GM23338 (cell line): ENCODE data around the gene DDX41. TPM values are rescaled to one million over a fixed set of nuclear protein-coding genes. Genes with fewer than 3 reads are reported as not detected.
"Not testable (repeated sequence)": the region's sequence is repeated elsewhere in the genome, so short reads cannot be mapped to it uniquely, and the experiment has no call there.

ENCODE experiments used
- ATAC-seq: fragments of 200-7000 bp; cut with Tn5 transposase; 3 replicates; pipeline ENCODE4 v1.9.1; 2020
- DNase-seq: peaks from one replicate; pipeline ENCODE4 v3.0.0-alpha.2; 2015; ENCODE audit warnings: low spot score
- H2AFZ ChIP-seq: fragments of 200-600 bp; sonication (generic); 2 replicates; pipeline ENCODE4 v1.8.0; 2016; ENCODE audit warnings: antibody characterized with exemption, mild to moderate bottlenecking, moderate library complexity
- H3F3A ChIP-seq: fragments of 200-600 bp; sonication (generic); replicated peaks from 2 replicates; pipeline ENCODE4 v1.8.0; 2017; ENCODE audit warnings: antibody characterized with exemption, mixed run types, low read depth
- H3K27ac ChIP-seq: fragments of 200-600 bp; sonication (generic); 2 replicates; pipeline ENCODE4 v1.6.1; 2016; ENCODE audit warnings: low read depth
- H3K27me3 ChIP-seq: fragments of 200-600 bp; sonication (generic); 2 replicates; pipeline ENCODE4 v1.8.0; 2016; ENCODE audit warnings: mild to moderate bottlenecking, mixed run types, moderate library complexity; ENCODE audit not compliant: insufficient read depth
- H3K36me3 ChIP-seq: fragments of 200-600 bp; sonication (generic); 2 replicates; pipeline ENCODE4 v1.8.0; 2016; ENCODE audit warnings: mild to moderate bottlenecking; ENCODE audit not compliant: insufficient read depth
- H3K4me1 ChIP-seq: fragments of 200-600 bp; sonication (generic); 2 replicates; pipeline ENCODE4 v1.8.0; 2016; ENCODE audit warnings: mild to moderate bottlenecking, moderate library complexity; ENCODE audit not compliant: insufficient read depth
- H3K4me2 ChIP-seq: fragments of 200-600 bp; sonication (generic); 2 replicates; pipeline ENCODE4 v1.7.1; 2017; ENCODE audit warnings: mixed run types
- H3K4me3 ChIP-seq: fragments of 200-600 bp; sonication (generic); 2 replicates; pipeline ENCODE4 v1.6.1; 2016; ENCODE audit warnings: mixed run types
- H3K79me2 ChIP-seq: fragments of 200-600 bp; sonication (generic); replicated peaks from 2 replicates; pipeline ENCODE4 v1.8.0; 2017; ENCODE audit warnings: mild to moderate bottlenecking; ENCODE audit not compliant: insufficient read depth
- H3K9me2 ChIP-seq: fragments of 200-600 bp; sonication (generic); 2 replicates; pipeline ENCODE4 v1.8.0; 2017; ENCODE audit not compliant: insufficient read depth
- H4K20me1 ChIP-seq: fragments of 200-600 bp; sonication (generic); replicated peaks from 2 replicates; pipeline ENCODE4 v1.8.0; 2017; ENCODE audit warnings: mild to moderate bottlenecking; ENCODE audit not compliant: insufficient read depth
- H3K27ac Mint-ChIP-seq: 2 replicates; pipeline ENCODE4 v1.8.0; 2020; ENCODE audit warnings: inconsistent platforms, mild to moderate bottlenecking, moderate library complexity, mixed read lengths
- H3K27me3 Mint-ChIP-seq: 3 replicates; pipeline ENCODE4 v1.8.0; 2022; ENCODE audit warnings: low read depth, mild to moderate bottlenecking, moderate library complexity, mixed read lengths, inconsistent platforms; ENCODE audit not compliant: insufficient read depth, poor library complexity
- H3K36me3 Mint-ChIP-seq: 3 replicates; pipeline ENCODE4 v1.8.0; 2021; ENCODE audit warnings: low read depth, mild to moderate bottlenecking, inconsistent platforms, moderate library complexity, mixed read lengths
- H3K4me1 Mint-ChIP-seq: 3 replicates; pipeline ENCODE4 v1.8.0; 2020; ENCODE audit warnings: mild to moderate bottlenecking, inconsistent platforms, mixed read lengths
- H3K4me3 Mint-ChIP-seq: 3 replicates; pipeline ENCODE4 v1.8.0; 2021; ENCODE audit warnings: moderate library complexity, mild to moderate bottlenecking, inconsistent platforms, mixed read lengths
- H3K9me3 Mint-ChIP-seq: 3 replicates; pipeline ENCODE4 v1.8.0; 2020; ENCODE audit warnings: moderate library complexity, mild to moderate bottlenecking, inconsistent platforms, mixed read lengths
- CTCF ChIP-seq, 2 experiments: fragments of 200-600 bp in 1 of 2; sonication (generic) in 1 of 2; conservative IDR thresholded peaks; 2 replicates each; pipeline versions ENCODE4 v1.5.1 to v1.6.1; 2016 to 2017; ENCODE audit warnings: antibody characterized with exemption in 2 of 2, low read depth in 2 of 2, mild to moderate bottlenecking in 2 of 2, moderate library complexity in 1 of 2
- NANOG ChIP-seq: IDR thresholded peaks from 2 replicates; pipeline ENCODE4 v1.6.1; 2016; ENCODE audit warnings: antibody characterized with exemption, borderline replicate concordance
- POLR2AphosphoS5 ChIP-seq: IDR thresholded peaks from 2 replicates; pipeline ENCODE4 v1.6.1; 2016; ENCODE audit warnings: antibody characterized with exemption, low read depth
- ZNF462 ChIP-seq: fragments of 250-450 bp; sonication (Bioruptor Pico); IDR thresholded peaks from 2 replicates; pipeline ENCODE4 v1.5.0; 2020; ENCODE audit warnings: mild to moderate bottlenecking, moderate library complexity
- polyA plus RNA-seq: library from polyadenylated mRNA; unstranded; fragments of >200 nt; fragmentation: Nextera tagmentation; extraction: Ambion mirVana; gene quantifications from 2 replicates; pipeline ENCODE4 v1.2.1, GENCODE V29; 2016
- total RNA-seq: library from RNA; depleted of rRNA; stranded (reverse); fragments of >200 nt; shearing (Covaris generic); gene quantifications from 2 replicates; pipeline ENCODE4 v1.2.3, GENCODE V29; 2014

Gene DDX41
- total and polyA plus RNA-seq, 2 experiments from 2014 or later = 67.1 to 139 TPM

- not testable (repeated sequence) for H3K27ac ChIP-seq, H2AFZ ChIP-seq, DNase-seq, H3K9me2 ChIP-seq, H3K4me3 Mint-ChIP-seq, H3K4me1 Mint-ChIP-seq, H3K4me1 ChIP-seq, H4K20me1 ChIP-seq, H3K27ac Mint-ChIP-seq, H3K4me3 ChIP-seq, H3K9me3 Mint-ChIP-seq, H3F3A ChIP-seq, ATAC-seq, H3K27me3 ChIP-seq, H3K4me2 ChIP-seq, H3K79me2 ChIP-seq
- peaks cover 28% of the 10 kb centered on the region for H3K27me3 Mint-ChIP-seq
- peaks cover 14% of the 10 kb centered on the region for H3K36me3 ChIP-seq
- peaks cover 77% of the 10 kb centered on the region for H3K36me3 Mint-ChIP-seq
Measured at GRCh38 chr5:177485753-177486152, 31.0 kb downstream of the DDX41 start.

- Histone ChIP-seq H3K4me1 (no peaks in the 10 kb centered on the region), H3K9me2 (no peaks in the 10 kb centered on the region), H4K20me1 (no peaks in the 10 kb centered on the region; the same call in 1 of the 2 replicates), H3K27me3 (no peaks in the 10 kb centered on the region), H2AFZ (no peak overlapping the region), H3K36me3 (peaks cover 14% of the 10 kb centered on the region), H3K27ac (no peak overlapping the region), H3K4me2 (no peak overlapping the region), H3F3A (0 out of 2 replicates have a peak, but pooled peaks cover 4% of the 10 kb centered on the region), H3K79me2 (no peaks in the 10 kb centered on the region), H3K4me3 (no peak overlapping the region)
- TF ChIP-seq CTCF (conservative IDR thresholded peaks at IDR 0.05; ENCODE audit: low read depth in 2 of 2) (peak in 1 of 2 experiments; percentile 24; a peak in 2 of 4 replicates), ZNF462 (CRISPR knock-in tag) (no peak), POLR2AphosphoS5 (0 out of 2 replicates have a peak, but pooled peaks have one; percentile 16), NANOG (no peak)
- DNase-seq = no peak
- H3K27me3 Mint-ChIP-seq = peaks cover 23% of the 10 kb centered on the region
- peak; percentile 5 for ATAC-seq
- H3K36me3 Mint-ChIP-seq = peaks cover 69% of the 10 kb centered on the region
- H3K4me1 Mint-ChIP-seq = peaks cover 2% of the 10 kb centered on the region; the same call in 2 of the 3 replicates
- H3K4me3 Mint-ChIP-seq = no peak overlapping the region
- H3K9me3 Mint-ChIP-seq = peaks cover 2% of the 10 kb centered on the region; the same call in 1 of the 3 replicates
- no peak overlapping the region for H3K27ac Mint-ChIP-seq
Measured at GRCh38 chr5:177484902-177485549, 31.7 kb downstream of the DDX41 start.
